Fibroblast of skin of right quadriceps (primary cell): ENCODE results near the gene HMGXB4.
A peak's percentile ranks its signal among the peaks of the same experiment; 100 is the strongest.

Experiments
- DNase-seq: peaks from one replicate; pipeline ENCODE4 v3.0.0-alpha.2; 2013

HMGXB4 gene

GRCh38 chr22:35328472-35328885, 71.2 kb downstream of the HMGXB4 start:
- DNase-seq: no peak

- no peak for DNase-seq
Observed at GRCh38 chr22:35329114-35329847, 72.0 kb downstream of the HMGXB4 start.

- peak; percentile 84 for DNase-seq
Observed at GRCh38 chr22:35330258-35330861, 73.1 kb downstream of the HMGXB4 start.

GRCh38 chr22:35332278-35332677, 75.0 kb downstream of the HMGXB4 start:
- DNase-seq: no peak

- no peak for DNase-seq
Observed at GRCh38 chr22:35333220-35333619, 75.9 kb downstream of the HMGXB4 start.

GRCh38 chr22:35334004-35334403, 76.7 kb downstream of the HMGXB4 start:
- DNase-seq: no peak

GRCh38 chr22:35335468-35335867, 78.2 kb downstream of the HMGXB4 start:
- DNase-seq: no peak

- no peak for DNase-seq
Observed at GRCh38 chr22:35335936-35336781, 78.9 kb downstream of the HMGXB4 start.

GRCh38 chr22:35337932-35338331, 80.6 kb downstream of the HMGXB4 start:
- no peak for DNase-seq

- DNase-seq: no peak
Observed at GRCh38 chr22:35341090-35341874, 84.0 kb downstream of the HMGXB4 start.

GRCh38 chr22:35342390-35342789, 85.1 kb downstream of the HMGXB4 start:
- no peak for DNase-seq

- DNase-seq: no peak
Observed at GRCh38 chr22:35343664-35344550, 86.6 kb downstream of the HMGXB4 start.

- DNase-seq: no peak
Observed at GRCh38 chr22:35344956-35345690, 87.8 kb downstream of the HMGXB4 start.
